ENCODE measurements around the gene ADGRF1. TPM values are rescaled to one million over a fixed set of nuclear protein-coding genes. Genes with fewer than 3 reads are reported as not detected.

Gene ADGRF1
- polyA plus RNA-seq, 1 of the 3 experiments (the other 2 are of a cell fraction): not detected

- H4K20me1 ChIP-seq (ENCODE audit: insufficient read depth): no peaks in the 10 kb centered on the region
- ChIA-PET CTCF (no interaction called here), POLR2A (no interaction called here)
- H3K27ac ChIP-seq (ENCODE audit: low read depth in 2 of 2, low read length in 1 of 2): no peak overlapping the region
- H3K36me3 ChIP-seq (replicated peaks in 1 of 2; ENCODE audit: control insufficient read depth in 1 of 2, insufficient read depth in 2 of 2, low read length in 1 of 2): no peaks in the 10 kb centered on the region
- no peaks in the 10 kb centered on the region for H3K9me2 ChIP-seq
- H3K4me3 ChIP-seq (ENCODE audit: low read depth in 2 of 2, low read length in 1 of 2): no peak overlapping the region
- H3K4me1 ChIP-seq (ENCODE audit: control insufficient read depth in 1 of 2, insufficient read depth in 2 of 2, low read depth in 1 of 2, low read length in 1 of 2): no peaks in the 10 kb centered on the region
- no peaks in the 10 kb centered on the region for H3F3A ChIP-seq (replicated peaks; ENCODE audit: insufficient read depth)
- TF ChIP-seq MAX (IDR thresholded peaks at IDR 0.05; ENCODE audit: low read depth) (no peak), TAF1 (IDR thresholded peaks at IDR 0.05; ENCODE audit: borderline replicate concordance, low read depth, low read length) (no peak), NRF1 (IDR thresholded peaks at IDR 0.05; ENCODE audit: low read depth, low read length) (no peak), PBX3 (IDR thresholded peaks at IDR 0.05) (no peak), SIN3A (IDR thresholded peaks at IDR 0.05; ENCODE audit: borderline replicate concordance, low read depth, low read length) (no peak), GATA2 (CRISPR knock-in tag; IDR thresholded peaks at IDR 0.05) (no peak), MXI1 (IDR thresholded peaks at IDR 0.05; ENCODE audit: low read depth, low read length) (no peak), FOXM1 (IDR thresholded peaks at IDR 0.05; ENCODE audit: low read depth) (no peak), RCOR1 (IDR thresholded peaks at IDR 0.05; ENCODE audit: low read length) (no peak), RXRA (IDR thresholded peaks at IDR 0.05; ENCODE audit: borderline replicate concordance, low read depth) (no peak), TEAD4 (IDR thresholded peaks at IDR 0.05; ENCODE audit: borderline replicate concordance, insufficient read depth) (no peak), RFX5 (IDR thresholded peaks at IDR 0.05; ENCODE audit: low read length) (no peak), NFIC (IDR thresholded peaks at IDR 0.05; ENCODE audit: borderline replicate concordance) (no peak), ELF1 (IDR thresholded peaks at IDR 0.05) (no peak), FOXJ3 (CRISPR knock-in tag; IDR thresholded peaks at IDR 0.05) (no peak), MEF2A (IDR thresholded peaks at IDR 0.05; ENCODE audit: borderline replicate concordance, low read depth) (no peak)
- no peak overlapping the region for H3K9ac ChIP-seq
- no peaks in the 10 kb centered on the region for H3K27me3 ChIP-seq (ENCODE audit: insufficient read depth)
- no peaks in the 10 kb centered on the region for H3K79me2 ChIP-seq (ENCODE audit: insufficient read depth)
- no peak overlapping the region for H2AFZ ChIP-seq (ENCODE audit: low read depth)
- H3K9me3 ChIP-seq: no peaks in the 10 kb centered on the region
- H3K4me2 ChIP-seq: no peak overlapping the region
- DNase-seq: no peak
Measured at GRCh38 chr6:46967826-46968349, 74.2 kb downstream of the ADGRF1 start.

GRCh38 chr6:46964716-46965519 lies 77.2 kb downstream of the ADGRF1 start:
- Histone ChIP-seq H3K36me3 (replicated peaks in 1 of 2; ENCODE audit: control insufficient read depth in 1 of 2, insufficient read depth in 2 of 2, low read length in 1 of 2) (no peaks in the 10 kb centered on the region), H3K4me2 (no peak overlapping the region), H3K9me3 (no peaks in the 10 kb centered on the region), H3K79me2 (ENCODE audit: insufficient read depth) (no peaks in the 10 kb centered on the region), H3F3A (replicated peaks; ENCODE audit: insufficient read depth) (no peaks in the 10 kb centered on the region), H3K27me3 (ENCODE audit: insufficient read depth) (peaks cover 5% of the 10 kb centered on the region; the same call in 1 of the 2 replicates), H3K4me3 (ENCODE audit: low read depth in 2 of 2, low read length in 1 of 2) (no peak overlapping the region), H3K27ac (ENCODE audit: low read depth in 2 of 2, low read length in 1 of 2) (no peak overlapping the region), H4K20me1 (ENCODE audit: insufficient read depth) (no peaks in the 10 kb centered on the region), H2AFZ (ENCODE audit: low read depth) (no peak overlapping the region), H3K9ac (no peak overlapping the region), H3K4me1 (ENCODE audit: control insufficient read depth in 1 of 2, insufficient read depth in 2 of 2, low read depth in 1 of 2, low read length in 1 of 2) (no peaks in the 10 kb centered on the region), H3K9me2 (no peaks in the 10 kb centered on the region)
- DNase-seq: no peak
- CTCF ChIA-PET: interaction anchor here (1.2 kb wide), 1 partner anchor 116 kb away, joined by 3 read pairs; no protein-coding TSS in a partner anchor
- 8% methylated on average over 12 of the region's 12 CpGs for WGBS (ENCODE audit: low lambda C conversion rate)
- POLR2A ChIA-PET: no interaction called here
- no peak for TF ChIP-seq POLR2AphosphoS5 (IDR thresholded peaks at IDR 0.05; ENCODE audit: low read depth, low read length)
- TF ChIP-seq MEF2A (IDR thresholded peaks at IDR 0.05; ENCODE audit: borderline replicate concordance, low read depth): no peak
- no peak for TF ChIP-seq SMC3 (IDR thresholded peaks at IDR 0.05; ENCODE audit: low read depth, low read length)
- TF ChIP-seq FOXJ3 (CRISPR knock-in tag; IDR thresholded peaks at IDR 0.05): no peak
- TF ChIP-seq TEAD4 (IDR thresholded peaks at IDR 0.05; ENCODE audit: borderline replicate concordance, insufficient read depth): no peak
- no peak for TF ChIP-seq TAF1 (IDR thresholded peaks at IDR 0.05; ENCODE audit: borderline replicate concordance, low read depth, low read length)
- TF ChIP-seq MAX (IDR thresholded peaks at IDR 0.05; ENCODE audit: low read depth): no peak
- TF ChIP-seq RFX5 (IDR thresholded peaks at IDR 0.05; ENCODE audit: low read length): no peak
- no peak for TF ChIP-seq SIN3A (IDR thresholded peaks at IDR 0.05; ENCODE audit: borderline replicate concordance, low read depth, low read length)
- no peak for TF ChIP-seq CHD2 (IDR thresholded peaks at IDR 0.05; ENCODE audit: low read length, partially characterized antibody)
- no peak for TF ChIP-seq TCF12 (IDR thresholded peaks at IDR 0.05)
- no peak for TF ChIP-seq GATA2 (CRISPR knock-in tag; IDR thresholded peaks at IDR 0.05)
- no peak for TF ChIP-seq CTCF (IDR thresholded peaks at IDR 0.05)
- no peak for TF ChIP-seq USF1 (IDR thresholded peaks at IDR 0.05; ENCODE audit: borderline replicate concordance, low read depth)
- TF ChIP-seq ELF1 (IDR thresholded peaks at IDR 0.05): no peak
- TF ChIP-seq RAD21 (IDR thresholded peaks at IDR 0.05; ENCODE audit: low read length): no peak
- TF ChIP-seq YY1 (IDR thresholded peaks at IDR 0.05; ENCODE audit: low read depth): no peak
- no peak for TF ChIP-seq NFIC (IDR thresholded peaks at IDR 0.05; ENCODE audit: borderline replicate concordance)
